ENCODE measurements around the gene TMEM184C.

Gene TMEM184C

DNA sequence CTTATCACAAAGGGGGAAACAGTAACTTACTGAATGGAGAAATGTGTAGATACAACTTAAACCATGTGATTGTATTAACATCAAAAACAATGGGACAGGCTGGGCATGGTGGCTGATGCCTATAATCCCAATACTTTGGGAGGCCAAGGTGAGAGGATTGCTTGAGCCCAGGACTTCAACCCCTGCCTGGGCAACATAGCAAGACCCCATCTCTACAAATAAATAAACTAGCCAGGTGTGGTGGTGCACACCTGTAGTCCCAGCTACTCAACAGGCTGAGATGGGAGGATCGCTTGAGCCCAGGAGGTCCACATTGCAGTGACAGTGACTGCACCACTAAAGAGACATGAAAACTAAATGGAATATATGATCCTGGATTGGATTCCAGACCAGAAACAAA, 26.4 kb downstream of the TMEM184C start:
- no peak for TF ChIP-seq CTCF (IDR thresholded peaks at IDR 0.05)
- DNase-seq = no peak
- Mint-ChIP-seq H3K4me1 (peaks cover 9% of the 10 kb centered on the region), H3K27me3 (ENCODE audit: low read depth, poor library complexity) (peaks cover 3% of the 10 kb centered on the region), H3K27ac (no peak overlapping the region), H3K4me3 (no peak overlapping the region), H3K36me3 (ENCODE audit: low read depth) (peaks cover 62% of the 10 kb centered on the region), H3K9me3 (peaks cover 7% of the 10 kb centered on the region)

GRCh38 chr4:147644471-147644870, 27.3 kb downstream of the TMEM184C start:
- Mint-ChIP-seq H3K27me3 (ENCODE audit: low read depth, poor library complexity) (peaks cover 3% of the 10 kb centered on the region), H3K27ac (no peak overlapping the region), H3K9me3 (peaks cover 7% of the 10 kb centered on the region), H3K36me3 (ENCODE audit: low read depth) (peaks cover 64% of the 10 kb centered on the region), H3K4me1 (peaks cover 9% of the 10 kb centered on the region), H3K4me3 (no peak overlapping the region)
- no peak for TF ChIP-seq CTCF (IDR thresholded peaks at IDR 0.05)
- no peak for DNase-seq

DNA sequence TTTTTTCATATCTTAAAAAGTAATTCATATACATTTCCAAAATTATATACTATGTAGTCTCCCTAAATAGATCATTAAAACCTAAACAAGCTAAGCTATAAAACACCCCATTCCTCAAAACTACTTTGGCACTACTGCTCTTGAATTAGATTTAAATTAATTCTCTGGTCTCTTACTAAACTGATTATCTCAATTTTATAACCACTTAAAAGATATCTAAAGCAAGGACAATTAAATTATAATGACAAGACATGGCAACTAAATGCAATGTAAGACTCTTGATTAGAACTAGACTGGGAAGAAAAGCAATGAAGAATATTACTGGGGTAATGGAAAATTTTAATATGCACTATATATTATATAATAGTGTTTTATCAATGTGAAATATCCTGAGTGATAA, 27.9 kb downstream of the TMEM184C start:
- H3K36me3 Mint-ChIP-seq (ENCODE audit: low read depth) = peaks cover 63% of the 10 kb centered on the region

GRCh38 chr4:147648656-147649055, 31.5 kb downstream of the TMEM184C start:
- H3K4me1 Mint-ChIP-seq = peaks cover 9% of the 10 kb centered on the region
- H3K27me3 Mint-ChIP-seq (ENCODE audit: low read depth, poor library complexity) = no peaks in the 10 kb centered on the region
- H3K9me3 Mint-ChIP-seq = peaks cover 7% of the 10 kb centered on the region
- H3K4me3 Mint-ChIP-seq = no peak overlapping the region
- no peak for TF ChIP-seq CTCF (IDR thresholded peaks at IDR 0.05)
- H3K36me3 Mint-ChIP-seq (ENCODE audit: low read depth) = peaks cover 64% of the 10 kb centered on the region
- H3K27ac Mint-ChIP-seq = peak overlapping the region; percentile 84
- DNase-seq = no peak

More for the DNA sequence above, 27.9 kb downstream of the TMEM184C start:
- DNase-seq = no peak
- peaks cover 3% of the 10 kb centered on the region for H3K27me3 Mint-ChIP-seq (ENCODE audit: low read depth, poor library complexity)
- no peak overlapping the region for H3K4me3 Mint-ChIP-seq
- H3K4me1 Mint-ChIP-seq = peaks cover 9% of the 10 kb centered on the region
- no peak for TF ChIP-seq CTCF (IDR thresholded peaks at IDR 0.05)
- peaks cover 7% of the 10 kb centered on the region for H3K9me3 Mint-ChIP-seq
- no peak overlapping the region for H3K27ac Mint-ChIP-seq

DNA sequence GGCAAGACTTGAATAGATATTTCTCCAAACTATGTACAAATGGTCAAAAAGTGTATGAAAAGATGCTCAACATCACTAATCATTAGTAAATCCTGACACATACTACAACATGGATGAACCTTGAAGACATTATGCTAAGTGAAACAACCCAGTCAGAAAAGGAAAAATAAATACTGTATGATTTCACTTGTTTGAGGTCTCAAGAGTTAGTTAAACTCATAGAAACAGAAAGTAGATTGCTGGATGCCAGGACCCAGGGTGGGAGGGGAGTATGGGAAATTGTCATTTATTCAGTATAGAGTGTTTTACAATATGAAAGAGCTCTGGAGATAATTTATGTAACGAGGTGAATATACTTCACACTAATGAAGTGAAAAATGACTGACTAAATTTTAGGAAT, 34.4 kb downstream of the TMEM184C start:
- Mint-ChIP-seq H3K9me3 (peaks cover 7% of the 10 kb centered on the region), H3K4me3 (no peak overlapping the region), H3K27ac (no peak overlapping the region), H3K27me3 (ENCODE audit: low read depth, poor library complexity) (no peaks in the 10 kb centered on the region), H3K4me1 (no peaks in the 10 kb centered on the region), H3K36me3 (ENCODE audit: low read depth) (peaks cover 84% of the 10 kb centered on the region)
- no peak for DNase-seq
- TF ChIP-seq CTCF (IDR thresholded peaks at IDR 0.05) = no peak

- no peak for TF ChIP-seq CTCF (IDR thresholded peaks at IDR 0.05)
- no peaks in the 10 kb centered on the region for H3K4me1 Mint-ChIP-seq
- peaks cover 80% of the 10 kb centered on the region for H3K36me3 Mint-ChIP-seq (ENCODE audit: low read depth)
- H3K4me3 Mint-ChIP-seq = no peak overlapping the region
- no peak for DNase-seq
- H3K9me3 Mint-ChIP-seq = no peaks in the 10 kb centered on the region
- no peak overlapping the region for H3K27ac Mint-ChIP-seq
- no peaks in the 10 kb centered on the region for H3K27me3 Mint-ChIP-seq (ENCODE audit: low read depth, poor library complexity)
These were observed 38.4 kb downstream of the TMEM184C start for GRCh38 chr4:147655639-147656038.
